Glutamatergic neuron (in vitro differentiated cells): ENCODE measurements around the gene SCNM1. TPM values are rescaled to one million over a fixed set of nuclear protein-coding genes. Genes with fewer than 3 reads are reported as not detected.

Experiments used
- DNase-seq: peaks from one replicate; pipeline ENCODE4 v3.0.0; 2022
- H3K27ac Mint-ChIP-seq: one replicate; pipeline ENCODE4 v1.8.0; 2020; ENCODE audit warnings: mild to moderate bottlenecking, mixed read lengths, inconsistent platforms; ENCODE audit not compliant: unreplicated experiment
- H3K27me3 Mint-ChIP-seq: one replicate; pipeline ENCODE4 v1.8.0; 2020; ENCODE audit warnings: mild to moderate bottlenecking, moderate library complexity, mixed read lengths, inconsistent platforms; ENCODE audit not compliant: unreplicated experiment
- H3K36me3 Mint-ChIP-seq: one replicate; pipeline ENCODE4 v1.8.0; 2020; ENCODE audit warnings: mild to moderate bottlenecking, mixed read lengths, inconsistent platforms; ENCODE audit not compliant: unreplicated experiment
- H3K4me1 Mint-ChIP-seq: one replicate; pipeline ENCODE4 v1.8.0; 2020; ENCODE audit warnings: mild to moderate bottlenecking, low read depth, mixed read lengths, inconsistent platforms; ENCODE audit not compliant: unreplicated experiment
- H3K4me3 Mint-ChIP-seq: one replicate; pipeline ENCODE4 v1.8.0; 2020; ENCODE audit warnings: mild to moderate bottlenecking, mixed read lengths, inconsistent platforms; ENCODE audit not compliant: unreplicated experiment
- H3K9me3 Mint-ChIP-seq: one replicate; pipeline ENCODE4 v1.8.0; 2020; ENCODE audit warnings: mild to moderate bottlenecking, moderate library complexity, mixed read lengths, inconsistent platforms; ENCODE audit not compliant: unreplicated experiment
- total RNA-seq: library from RNA; stranded (reverse); fragmentation: NEBNext Ultra II Directional; extraction: Animal tissue kit (Norgen Biotek cat#: 25700); gene quantifications from one replicate; pipeline ENCODE4 v1.2.1, GENCODE V29; 2021; ENCODE audit not compliant: unreplicated experiment
- TF ChIP-seq, protein P1 (sequence below): fragments of 200-600 bp; sonication (generic); IDR thresholded peaks from one replicate; pipeline ENCODE4 v1.5.0; 2021; ENCODE audit not compliant: partially characterized antibody, unreplicated experiment

SCNM1 gene
- total RNA-seq, 1 donor from 2014 or later, result 44.2 TPM

GRCh38 chr1:151213560-151213959, 47.6 kb downstream of the SCNM1 start:
- H3K27me3 Mint-ChIP-seq, result peaks cover 4% of the 10 kb centered on the region
- H3K36me3 Mint-ChIP-seq, result peaks cover 4% of the 10 kb centered on the region
- H3K27ac Mint-ChIP-seq, result no peak overlapping the region
- DNase-seq, result no peak
- no peaks in the 10 kb centered on the region for H3K4me1 Mint-ChIP-seq
- TF ChIP-seq, protein P1, sequence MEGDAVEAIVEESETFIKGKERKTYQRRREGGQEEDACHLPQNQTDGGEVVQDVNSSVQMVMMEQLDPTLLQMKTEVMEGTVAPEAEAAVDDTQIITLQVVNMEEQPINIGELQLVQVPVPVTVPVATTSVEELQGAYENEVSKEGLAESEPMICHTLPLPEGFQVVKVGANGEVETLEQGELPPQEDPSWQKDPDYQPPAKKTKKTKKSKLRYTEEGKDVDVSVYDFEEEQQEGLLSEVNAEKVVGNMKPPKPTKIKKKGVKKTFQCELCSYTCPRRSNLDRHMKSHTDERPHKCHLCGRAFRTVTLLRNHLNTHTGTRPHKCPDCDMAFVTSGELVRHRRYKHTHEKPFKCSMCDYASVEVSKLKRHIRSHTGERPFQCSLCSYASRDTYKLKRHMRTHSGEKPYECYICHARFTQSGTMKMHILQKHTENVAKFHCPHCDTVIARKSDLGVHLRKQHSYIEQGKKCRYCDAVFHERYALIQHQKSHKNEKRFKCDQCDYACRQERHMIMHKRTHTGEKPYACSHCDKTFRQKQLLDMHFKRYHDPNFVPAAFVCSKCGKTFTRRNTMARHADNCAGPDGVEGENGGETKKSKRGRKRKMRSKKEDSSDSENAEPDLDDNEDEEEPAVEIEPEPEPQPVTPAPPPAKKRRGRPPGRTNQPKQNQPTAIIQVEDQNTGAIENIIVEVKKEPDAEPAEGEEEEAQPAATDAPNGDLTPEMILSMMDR, result no peak
- no peaks in the 10 kb centered on the region for H3K9me3 Mint-ChIP-seq
- H3K4me3 Mint-ChIP-seq, result no peak overlapping the region

Other genes starting within 250 kb of the SCNM1 start
- gene SETDB1, start 239.8 kb upstream of the SCNM1 start, total RNA-seq, result 57.0 TPM
- gene CERS2, start 191.3 kb upstream of the SCNM1 start, total RNA-seq, result 94.2 TPM
- gene ANXA9, start 183.9 kb upstream of the SCNM1 start, total RNA-seq, result not detected
- gene MINDY1, start 159.2 kb upstream of the SCNM1 start, total RNA-seq, result 26.2 TPM
- 14.9 TPM for gene PRUNE1, start 157.7 kb upstream of the SCNM1 start, total RNA-seq
- 1.4 TPM for gene BNIPL, start 129.6 kb upstream of the SCNM1 start, total RNA-seq
- 1.8 TPM for gene C1orf56, start 118.4 kb upstream of the SCNM1 start, total RNA-seq
- gene CDC42SE1, start 106.5 kb upstream of the SCNM1 start, total RNA-seq, result 127 TPM
- gene MLLT11, start 105.7 kb upstream of the SCNM1 start, total RNA-seq, result 504 TPM
- 5.4 TPM for gene GABPB2, start 95.4 kb upstream of the SCNM1 start, total RNA-seq
- 119 TPM for gene SEMA6C, start 19.5 kb upstream of the SCNM1 start, total RNA-seq
- not detected for gene TNFAIP8L2, start 9.5 kb upstream of the SCNM1 start, total RNA-seq
- gene LYSMD1, start 242 bp upstream of the SCNM1 start, total RNA-seq, result 21.9 TPM
- 0.76 TPM for gene TMOD4, start 9.8 kb downstream of the SCNM1 start, total RNA-seq
- gene VPS72, start 24.1 kb downstream of the SCNM1 start, total RNA-seq, result 125 TPM
- gene PIP5K1A, start 32.4 kb downstream of the SCNM1 start, total RNA-seq, result 79.4 TPM
- 250 TPM for gene PSMD4, start 88.6 kb downstream of the SCNM1 start, total RNA-seq
- gene ZNF687, start 116.2 kb downstream of the SCNM1 start, total RNA-seq, result 34.4 TPM
- gene PI4KB, start 161.3 kb downstream of the SCNM1 start, total RNA-seq, result 68.7 TPM
- 64.4 TPM for gene RFX5, start 181.1 kb downstream of the SCNM1 start, total RNA-seq
- 2.9 TPM for gene SELENBP1, start 206.6 kb downstream of the SCNM1 start, total RNA-seq
- gene PSMB4, start 233.4 kb downstream of the SCNM1 start, total RNA-seq, result 234 TPM